ENCODE data around the gene ENTPD2.

GRCh38 chr9:137016436-137016835 is 37.4 kb downstream of the ENTPD2 start:
- TF ChIP-seq EP300 (IDR thresholded peaks at IDR 0.05; ENCODE audit: low read depth) = no peak
- no peak for TF ChIP-seq POLR2A (IDR thresholded peaks at IDR 0.05)
- TF ChIP-seq CTCF (IDR thresholded peaks at IDR 0.05) = no peak
- TF ChIP-seq POLR2AphosphoS5 (IDR thresholded peaks at IDR 0.05) = no peak

Measured in transverse colon (tissue), 4 donors.